GM23338 (cell line): ENCODE measurements around the gene TNFRSF12A. TPM values are rescaled to one million over a fixed set of nuclear protein-coding genes. Genes with fewer than 3 reads are reported as not detected.

Source experiments
- ATAC-seq: fragments of 200-7000 bp; cut with Tn5 transposase; 3 replicates; pipeline ENCODE4 v1.9.1; 2020
- DNase-seq: peaks from one replicate; pipeline ENCODE4 v3.0.0-alpha.2; 2015; ENCODE audit warnings: low spot score
- H2AFZ ChIP-seq: fragments of 200-600 bp; sonication (generic); 2 replicates; pipeline ENCODE4 v1.8.0; 2016; ENCODE audit warnings: antibody characterized with exemption, mild to moderate bottlenecking, moderate library complexity
- H3F3A ChIP-seq: fragments of 200-600 bp; sonication (generic); replicated peaks from 2 replicates; pipeline ENCODE4 v1.8.0; 2017; ENCODE audit warnings: antibody characterized with exemption, mixed run types, low read depth
- H3K27ac ChIP-seq: fragments of 200-600 bp; sonication (generic); 2 replicates; pipeline ENCODE4 v1.6.1; 2016; ENCODE audit warnings: low read depth
- H3K27me3 ChIP-seq: fragments of 200-600 bp; sonication (generic); 2 replicates; pipeline ENCODE4 v1.8.0; 2016; ENCODE audit warnings: mild to moderate bottlenecking, mixed run types, moderate library complexity; ENCODE audit not compliant: insufficient read depth
- H3K36me3 ChIP-seq: fragments of 200-600 bp; sonication (generic); 2 replicates; pipeline ENCODE4 v1.8.0; 2016; ENCODE audit warnings: mild to moderate bottlenecking; ENCODE audit not compliant: insufficient read depth
- H3K4me1 ChIP-seq: fragments of 200-600 bp; sonication (generic); 2 replicates; pipeline ENCODE4 v1.8.0; 2016; ENCODE audit warnings: mild to moderate bottlenecking, moderate library complexity; ENCODE audit not compliant: insufficient read depth
- H3K4me2 ChIP-seq: fragments of 200-600 bp; sonication (generic); 2 replicates; pipeline ENCODE4 v1.7.1; 2017; ENCODE audit warnings: mixed run types
- H3K4me3 ChIP-seq: fragments of 200-600 bp; sonication (generic); 2 replicates; pipeline ENCODE4 v1.6.1; 2016; ENCODE audit warnings: mixed run types
- H3K79me2 ChIP-seq: fragments of 200-600 bp; sonication (generic); replicated peaks from 2 replicates; pipeline ENCODE4 v1.8.0; 2017; ENCODE audit warnings: mild to moderate bottlenecking; ENCODE audit not compliant: insufficient read depth
- H3K9me2 ChIP-seq: fragments of 200-600 bp; sonication (generic); 2 replicates; pipeline ENCODE4 v1.8.0; 2017; ENCODE audit not compliant: insufficient read depth
- H4K20me1 ChIP-seq: fragments of 200-600 bp; sonication (generic); replicated peaks from 2 replicates; pipeline ENCODE4 v1.8.0; 2017; ENCODE audit warnings: mild to moderate bottlenecking; ENCODE audit not compliant: insufficient read depth
- H3K27ac Mint-ChIP-seq: 2 replicates; pipeline ENCODE4 v1.8.0; 2020; ENCODE audit warnings: inconsistent platforms, mild to moderate bottlenecking, moderate library complexity, mixed read lengths
- H3K27me3 Mint-ChIP-seq: 3 replicates; pipeline ENCODE4 v1.8.0; 2022; ENCODE audit warnings: low read depth, mild to moderate bottlenecking, moderate library complexity, mixed read lengths, inconsistent platforms; ENCODE audit not compliant: insufficient read depth, poor library complexity
- H3K36me3 Mint-ChIP-seq: 3 replicates; pipeline ENCODE4 v1.8.0; 2021; ENCODE audit warnings: low read depth, mild to moderate bottlenecking, inconsistent platforms, moderate library complexity, mixed read lengths
- H3K4me1 Mint-ChIP-seq: 3 replicates; pipeline ENCODE4 v1.8.0; 2020; ENCODE audit warnings: mild to moderate bottlenecking, inconsistent platforms, mixed read lengths
- H3K4me3 Mint-ChIP-seq: 3 replicates; pipeline ENCODE4 v1.8.0; 2021; ENCODE audit warnings: moderate library complexity, mild to moderate bottlenecking, inconsistent platforms, mixed read lengths
- H3K9me3 Mint-ChIP-seq: 3 replicates; pipeline ENCODE4 v1.8.0; 2020; ENCODE audit warnings: moderate library complexity, mild to moderate bottlenecking, inconsistent platforms, mixed read lengths
- CTCF ChIP-seq, 2 experiments: fragments of 200-600 bp in 1 of 2; sonication (generic) in 1 of 2; conservative IDR thresholded peaks; 2 replicates each; pipeline versions ENCODE4 v1.5.1 to v1.6.1; 2016 to 2017; ENCODE audit warnings: antibody characterized with exemption in 2 of 2, low read depth in 2 of 2, mild to moderate bottlenecking in 2 of 2, moderate library complexity in 1 of 2
- ETS1 ChIP-seq: IDR thresholded peaks from 2 replicates; pipeline ENCODE4 v1.6.1; 2016; ENCODE audit warnings: antibody characterized with exemption
- EZH2 ChIP-seq: fragments of 200-600 bp; sonication (generic); IDR thresholded peaks from one replicate; pipeline ENCODE4 v1.8.0; 2017; ENCODE audit warnings: antibody characterized with exemption, mild to moderate bottlenecking, low read depth; ENCODE audit not compliant: unreplicated experiment
- EZH2phosphoT487 ChIP-seq: fragments of 200-600 bp; sonication (generic); IDR thresholded peaks from one replicate; pipeline ENCODE4 v1.8.1; 2018; ENCODE audit warnings: antibody characterized with exemption; ENCODE audit not compliant: unreplicated experiment
- JUNB ChIP-seq: IDR thresholded peaks from one replicate; pipeline ENCODE4 v1.6.1; 2016; ENCODE audit warnings: antibody characterized with exemption; ENCODE audit not compliant: unreplicated experiment
- NANOG ChIP-seq: IDR thresholded peaks from 2 replicates; pipeline ENCODE4 v1.6.1; 2016; ENCODE audit warnings: antibody characterized with exemption, borderline replicate concordance
- POLR2AphosphoS5 ChIP-seq: IDR thresholded peaks from 2 replicates; pipeline ENCODE4 v1.6.1; 2016; ENCODE audit warnings: antibody characterized with exemption, low read depth
- REST ChIP-seq: IDR thresholded peaks from one replicate; pipeline ENCODE4 v1.6.1; 2018; ENCODE audit warnings: antibody characterized with exemption; ENCODE audit not compliant: unreplicated experiment
- STAT1 ChIP-seq: IDR thresholded peaks from one replicate; pipeline ENCODE4 v1.6.1; 2016; ENCODE audit warnings: antibody characterized with exemption; ENCODE audit not compliant: unreplicated experiment
- ZNF331 ChIP-seq: fragments of 250-450 bp; sonication (Bioruptor Pico); IDR thresholded peaks from 2 replicates; pipeline ENCODE4 v1.5.0; 2020; ENCODE audit warnings: low read depth, mild to moderate bottlenecking, moderate library complexity
- polyA plus RNA-seq: library from polyadenylated mRNA; unstranded; fragments of >200 nt; fragmentation: Nextera tagmentation; extraction: Ambion mirVana; gene quantifications from 2 replicates; pipeline ENCODE4 v1.2.1, GENCODE V29; 2016
- total RNA-seq: library from RNA; depleted of rRNA; stranded (reverse); fragments of >200 nt; shearing (Covaris generic); gene quantifications from 2 replicates; pipeline ENCODE4 v1.2.3, GENCODE V29; 2014

The TNFRSF12A gene
- total and polyA plus RNA-seq, 2 experiments from 2014 or later = 78.0 to 152 TPM

- TF ChIP-seq ETS1 (no peak), CTCF (conservative IDR thresholded peaks at IDR 0.05; ENCODE audit: low read depth in 2 of 2) (no peak), EZH2phosphoT487 (no peak), JUNB (no peak), EZH2 (no peak), NANOG (no peak)
Observed at GRCh38 chr16:3060339-3061127, 40.4 kb downstream of the TNFRSF12A start (continued).

- DNase-seq (no peak), ATAC-seq (no peak)
- Mint-ChIP-seq H3K36me3 (no peaks in the 10 kb centered on the region; the same call in 2 of the 3 replicates), H3K4me1 (peaks cover 24% of the 10 kb centered on the region), H3K9me3 (no peaks in the 10 kb centered on the region), H3K27ac (no peak overlapping the region), H3K4me3 (no peak overlapping the region), H3K27me3 (peaks cover 28% of the 10 kb centered on the region)
- H3K4me2 ChIP-seq = no peak overlapping the region
- H3K9me2 ChIP-seq = no peaks in the 10 kb centered on the region
- no peak overlapping the region for H3K27ac ChIP-seq
- peaks cover 14% of the 10 kb centered on the region for H3K4me1 ChIP-seq
- no peaks in the 10 kb centered on the region for H3K36me3 ChIP-seq
- no peaks in the 10 kb centered on the region; the same call in 1 of the 2 replicates for H4K20me1 ChIP-seq
- no peaks in the 10 kb centered on the region; the same call in 1 of the 2 replicates for H3K79me2 ChIP-seq
- no peak overlapping the region for H3K4me3 ChIP-seq
- H2AFZ ChIP-seq = no peak overlapping the region
- peaks cover 4% of the 10 kb centered on the region; the same call in 1 of the 2 replicates for H3K27me3 ChIP-seq
- peaks cover 12% of the 10 kb centered on the region for H3F3A ChIP-seq
- TF ChIP-seq NANOG (no peak), STAT1 (no peak), POLR2AphosphoS5 (no peak), ETS1 (no peak), REST (no peak), ZNF331 (CRISPR knock-in tag) (no peak), JUNB (no peak), EZH2phosphoT487 (no peak), CTCF (conservative IDR thresholded peaks at IDR 0.05; ENCODE audit: low read depth in 2 of 2) (no peak), EZH2 (no peak)
Observed at GRCh38 chr16:3062553-3062952, 42.4 kb downstream of the TNFRSF12A start.
